Measurements from ENCODE around the gene MYH2. TPM values are rescaled to one million over a fixed set of nuclear protein-coding genes. Genes with fewer than 3 reads are reported as not detected.

The MYH2 gene
- total RNA-seq, 1 donor from 2014 or later: not detected

DNA sequence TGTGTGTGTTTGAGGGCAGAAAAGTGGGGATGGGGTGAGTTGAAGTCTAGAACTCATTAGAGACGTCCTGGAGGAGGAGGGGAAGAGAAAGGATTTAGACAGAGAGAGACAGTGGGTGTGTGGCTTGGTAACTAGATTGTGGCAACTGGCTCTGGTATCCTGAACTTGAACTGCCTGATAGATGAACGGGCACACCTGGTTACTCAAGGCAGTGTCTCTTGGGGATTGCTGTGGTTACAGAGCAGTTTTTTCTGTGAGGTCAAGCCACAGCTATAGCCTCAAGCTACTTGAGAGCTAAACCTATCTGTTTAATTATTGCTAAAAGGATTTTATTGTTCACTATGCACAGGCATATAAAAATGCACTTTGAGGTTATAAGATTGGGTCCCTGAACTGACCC is 29.8 kb upstream of the MYH2 start:
- no peak overlapping the region for H3K4me3 Mint-ChIP-seq (ENCODE audit: low read depth)
- no peak for DNase-seq (ENCODE audit: low spot score, unreplicated experiment)
- no peaks in the 10 kb centered on the region for H3K36me3 Mint-ChIP-seq (ENCODE audit: insufficient read depth)
- no peak overlapping the region for H3K27ac Mint-ChIP-seq
- H3K9me3 Mint-ChIP-seq (ENCODE audit: low read depth): no peaks in the 10 kb centered on the region
- H3K4me1 Mint-ChIP-seq (ENCODE audit: low read depth): peaks cover 3% of the 10 kb centered on the region
- TF ChIP-seq, protein P1, sequence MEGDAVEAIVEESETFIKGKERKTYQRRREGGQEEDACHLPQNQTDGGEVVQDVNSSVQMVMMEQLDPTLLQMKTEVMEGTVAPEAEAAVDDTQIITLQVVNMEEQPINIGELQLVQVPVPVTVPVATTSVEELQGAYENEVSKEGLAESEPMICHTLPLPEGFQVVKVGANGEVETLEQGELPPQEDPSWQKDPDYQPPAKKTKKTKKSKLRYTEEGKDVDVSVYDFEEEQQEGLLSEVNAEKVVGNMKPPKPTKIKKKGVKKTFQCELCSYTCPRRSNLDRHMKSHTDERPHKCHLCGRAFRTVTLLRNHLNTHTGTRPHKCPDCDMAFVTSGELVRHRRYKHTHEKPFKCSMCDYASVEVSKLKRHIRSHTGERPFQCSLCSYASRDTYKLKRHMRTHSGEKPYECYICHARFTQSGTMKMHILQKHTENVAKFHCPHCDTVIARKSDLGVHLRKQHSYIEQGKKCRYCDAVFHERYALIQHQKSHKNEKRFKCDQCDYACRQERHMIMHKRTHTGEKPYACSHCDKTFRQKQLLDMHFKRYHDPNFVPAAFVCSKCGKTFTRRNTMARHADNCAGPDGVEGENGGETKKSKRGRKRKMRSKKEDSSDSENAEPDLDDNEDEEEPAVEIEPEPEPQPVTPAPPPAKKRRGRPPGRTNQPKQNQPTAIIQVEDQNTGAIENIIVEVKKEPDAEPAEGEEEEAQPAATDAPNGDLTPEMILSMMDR (IDR thresholded peaks at IDR 0.05; ENCODE audit: unreplicated experiment): no peak
- no peaks in the 10 kb centered on the region for H3K27me3 Mint-ChIP-seq

DNA sequence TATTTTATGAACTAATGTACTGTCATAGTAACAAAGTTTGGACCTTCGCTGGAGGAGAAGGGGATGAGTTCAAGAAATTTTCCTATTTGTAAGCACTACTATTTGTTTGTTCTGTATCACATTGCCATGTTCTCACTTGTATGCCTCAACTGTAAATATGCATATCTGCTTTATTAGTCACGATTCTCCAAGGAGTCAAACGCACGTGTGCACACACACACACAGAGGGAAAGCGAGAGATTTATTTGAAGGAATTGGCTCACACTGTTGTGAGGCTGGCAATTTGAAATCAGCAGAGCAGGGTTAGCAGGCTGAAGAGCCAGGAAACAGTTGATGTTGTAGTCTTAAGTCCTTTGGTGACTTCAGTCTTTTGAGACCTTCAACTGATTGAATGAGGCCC is 24.9 kb upstream of the MYH2 start:
- Mint-ChIP-seq H3K36me3 (ENCODE audit: insufficient read depth) (no peaks in the 10 kb centered on the region), H3K9me3 (ENCODE audit: low read depth) (no peaks in the 10 kb centered on the region), H3K27ac (no peak overlapping the region), H3K4me3 (ENCODE audit: low read depth) (no peak overlapping the region), H3K4me1 (ENCODE audit: low read depth) (peaks cover 3% of the 10 kb centered on the region), H3K27me3 (peaks cover 8% of the 10 kb centered on the region)
- DNase-seq (ENCODE audit: low spot score, unreplicated experiment): no peak
- TF ChIP-seq, protein P1 (IDR thresholded peaks at IDR 0.05; ENCODE audit: unreplicated experiment): no peak

DNA sequence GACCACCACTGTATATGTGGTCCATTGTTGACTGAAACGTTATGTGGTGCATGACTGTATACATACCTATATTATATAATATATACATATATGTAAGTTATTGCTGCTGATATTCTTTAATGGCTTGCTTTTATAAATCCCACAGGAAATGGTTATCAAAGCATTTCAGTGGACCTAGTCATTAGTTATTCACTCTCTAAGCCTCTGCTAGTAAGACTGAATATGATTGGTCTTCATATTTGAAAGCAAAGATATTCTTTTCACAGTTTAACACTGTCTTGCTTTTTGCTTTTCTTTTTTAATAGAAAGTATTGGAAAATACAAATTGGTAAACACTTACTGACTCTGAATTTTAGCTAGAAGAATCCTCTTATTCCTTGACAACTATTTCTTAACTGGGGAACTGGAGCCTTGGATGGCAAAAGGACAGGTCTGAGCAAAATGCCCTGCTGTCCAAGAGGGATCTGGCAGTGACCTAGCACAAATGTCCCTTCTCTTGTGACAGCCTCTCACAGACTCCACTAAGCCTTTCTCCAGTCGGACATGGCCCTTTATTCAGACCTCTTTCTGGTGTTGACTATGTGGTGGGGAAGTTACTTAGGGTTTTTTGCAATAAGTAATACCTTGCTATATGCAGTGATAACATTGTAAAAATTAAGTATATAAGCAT is 14.7 kb upstream of the MYH2 start:
- peaks cover 5% of the 10 kb centered on the region for H3K4me1 Mint-ChIP-seq (ENCODE audit: low read depth)
- no peaks in the 10 kb centered on the region for H3K36me3 Mint-ChIP-seq (ENCODE audit: insufficient read depth)
- H3K27ac Mint-ChIP-seq: no peak overlapping the region
- no peaks in the 10 kb centered on the region for H3K9me3 Mint-ChIP-seq (ENCODE audit: low read depth)
- H3K4me3 Mint-ChIP-seq (ENCODE audit: low read depth): no peak overlapping the region
- H3K27me3 Mint-ChIP-seq: no peaks in the 10 kb centered on the region
- TF ChIP-seq, protein P1 (IDR thresholded peaks at IDR 0.05; ENCODE audit: unreplicated experiment): no peak
- no peak for DNase-seq (ENCODE audit: low spot score, unreplicated experiment)

DNA sequence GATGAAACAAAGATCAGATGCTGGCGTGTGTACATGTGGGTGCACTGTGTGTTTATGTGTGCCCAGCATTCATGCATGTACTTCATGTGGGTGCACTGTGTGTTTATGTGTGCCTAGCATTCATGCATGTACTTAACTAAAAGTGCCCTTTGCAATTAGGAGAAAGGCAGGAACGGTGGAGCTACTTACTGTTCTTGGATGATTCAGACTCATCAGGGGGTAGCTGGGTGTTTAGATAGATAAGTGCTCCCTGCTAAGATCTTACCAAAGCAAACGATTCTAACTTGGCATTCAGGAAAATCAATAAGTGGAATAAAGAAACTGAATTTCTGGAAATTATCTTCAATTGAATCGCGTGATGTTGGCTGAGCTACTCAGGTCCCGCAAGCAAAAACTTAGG is 8.6 kb upstream of the MYH2 start:
- no peak for DNase-seq (ENCODE audit: low spot score, unreplicated experiment)
- Mint-ChIP-seq H3K36me3 (ENCODE audit: insufficient read depth) (no peaks in the 10 kb centered on the region), H3K27me3 (peaks cover 5% of the 10 kb centered on the region), H3K9me3 (ENCODE audit: low read depth) (peaks cover 4% of the 10 kb centered on the region), H3K4me3 (ENCODE audit: low read depth) (no peak overlapping the region), H3K4me1 (ENCODE audit: low read depth) (peaks cover 5% of the 10 kb centered on the region), H3K27ac (no peak overlapping the region)
- TF ChIP-seq, protein P1 (IDR thresholded peaks at IDR 0.05; ENCODE audit: unreplicated experiment): no peak

DNA sequence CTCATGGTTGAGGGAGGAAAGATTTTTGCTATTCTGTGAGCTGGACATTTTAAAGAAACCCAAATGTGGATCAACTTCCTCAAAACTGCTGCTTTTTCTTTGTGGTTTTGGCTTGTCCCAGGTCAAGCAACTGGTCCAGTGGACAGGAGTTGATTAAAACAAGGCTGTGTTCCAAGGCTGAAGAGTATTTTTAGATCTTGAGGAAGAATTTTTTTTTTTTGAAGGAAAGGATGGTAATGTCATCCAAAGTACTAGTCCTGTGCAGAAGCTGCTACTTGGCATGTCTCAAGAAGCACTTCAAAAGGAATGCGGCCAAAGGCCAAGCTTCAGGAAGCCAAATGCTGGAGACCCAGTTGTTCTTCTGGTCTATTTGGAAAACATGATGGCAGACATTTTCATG is 8.0 kb upstream of the MYH2 start:
- Mint-ChIP-seq H3K4me1 (ENCODE audit: low read depth) (peaks cover 5% of the 10 kb centered on the region), H3K9me3 (ENCODE audit: low read depth) (peaks cover 4% of the 10 kb centered on the region), H3K36me3 (ENCODE audit: insufficient read depth) (no peaks in the 10 kb centered on the region), H3K27me3 (peaks cover 10% of the 10 kb centered on the region), H3K4me3 (ENCODE audit: low read depth) (no peak overlapping the region), H3K27ac (no peak overlapping the region)
- DNase-seq (ENCODE audit: low spot score, unreplicated experiment): no peak
- TF ChIP-seq, protein P1 (IDR thresholded peaks at IDR 0.05; ENCODE audit: unreplicated experiment): no peak
